Right lung (tissue), 5 donors: ENCODE data around the gene SRM. TPM values are rescaled to one million over a fixed set of nuclear protein-coding genes. Genes with fewer than 3 reads are reported as not detected.
"Not testable (repeated sequence)": the region's sequence is repeated elsewhere in the genome, so short reads cannot be mapped to it uniquely, and the experiment has no call there.

Experiments
- DNase-seq, 2 donors: peaks; one replicate each; pipeline ENCODE4 v3.0.0-alpha.2; 2013
- polyA plus RNA-seq, 5 donors: library from polyadenylated mRNA; unstranded; fragments of 120-200 nt; gene quantifications; one replicate each; pipeline versions ENCODE4 v1.2.1 to v1.2.3, GENCODE V29; 2013; ENCODE audit warnings: inconsistent platforms in 1 of 5, low replicate concordance in 1 of 5; ENCODE audit not compliant: insufficient read length in 5 of 5, insufficient read depth in 1 of 5

The SRM gene
- polyA plus RNA-seq, 5 donors, result 32.4 to 92.2 (median 35.5) TPM

DNA sequence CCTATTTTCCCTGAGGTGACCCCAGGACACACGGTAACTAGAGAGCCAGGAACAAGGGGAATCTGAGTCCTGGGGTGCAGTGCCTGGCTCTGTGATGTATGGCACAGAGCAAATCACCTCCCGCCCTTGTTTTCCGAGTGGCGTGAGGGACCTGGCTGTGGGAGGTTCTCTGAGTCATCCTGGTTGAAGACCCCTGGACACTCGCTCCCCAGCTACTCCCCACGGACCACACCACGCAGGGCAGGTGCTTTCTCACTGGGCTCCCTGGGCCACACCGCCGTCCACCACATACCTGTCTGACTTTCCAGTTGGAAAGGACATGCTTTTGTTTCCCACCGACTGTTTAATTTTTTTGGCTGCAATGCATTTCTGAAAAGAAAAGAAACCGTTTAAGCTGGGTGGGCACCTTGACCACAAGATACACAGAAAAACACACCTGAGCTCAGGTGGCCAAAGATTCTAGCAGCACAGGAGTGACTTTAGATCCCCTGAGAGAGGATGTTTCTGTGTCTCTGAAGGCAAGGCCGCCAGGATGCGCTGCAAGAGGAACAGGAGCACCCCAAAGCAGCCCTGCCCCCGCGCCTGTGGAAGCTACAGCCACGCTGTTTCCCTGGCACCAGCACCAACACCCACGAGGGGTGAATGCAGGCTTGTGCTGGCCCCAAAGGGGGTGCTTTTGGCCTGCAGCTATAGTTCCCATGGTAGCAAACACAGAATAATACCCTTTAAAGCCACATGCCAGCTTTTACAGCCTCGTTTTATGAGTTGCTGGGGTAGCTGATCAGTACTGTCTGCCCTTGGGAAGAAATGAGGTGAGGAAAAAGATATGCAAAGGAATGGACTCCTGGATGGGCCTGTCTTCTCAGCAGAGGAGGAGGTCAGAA, 8.1 kb upstream of the SRM start:
- DNase-seq, result no peak

DNA sequence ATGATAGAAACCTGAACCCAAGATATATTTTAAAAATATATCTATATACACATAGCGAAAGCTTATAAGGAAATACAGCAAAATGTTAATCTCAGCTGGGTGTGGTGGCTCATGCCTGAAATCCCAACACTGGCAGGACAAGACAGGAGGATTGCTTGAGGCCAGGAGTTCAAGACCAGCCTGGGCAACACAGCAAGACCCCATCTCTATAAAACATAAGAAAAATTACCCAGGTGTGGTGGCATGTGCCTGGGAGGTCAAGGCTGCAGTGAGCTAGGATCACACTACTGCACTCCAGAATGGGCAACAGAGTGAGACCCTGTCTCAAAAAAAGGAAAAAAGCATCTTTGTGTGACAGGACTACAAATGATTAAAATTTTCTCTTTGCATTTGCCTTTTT, 6.0 kb upstream of the SRM start:
- DNase-seq, result no peak

DNA sequence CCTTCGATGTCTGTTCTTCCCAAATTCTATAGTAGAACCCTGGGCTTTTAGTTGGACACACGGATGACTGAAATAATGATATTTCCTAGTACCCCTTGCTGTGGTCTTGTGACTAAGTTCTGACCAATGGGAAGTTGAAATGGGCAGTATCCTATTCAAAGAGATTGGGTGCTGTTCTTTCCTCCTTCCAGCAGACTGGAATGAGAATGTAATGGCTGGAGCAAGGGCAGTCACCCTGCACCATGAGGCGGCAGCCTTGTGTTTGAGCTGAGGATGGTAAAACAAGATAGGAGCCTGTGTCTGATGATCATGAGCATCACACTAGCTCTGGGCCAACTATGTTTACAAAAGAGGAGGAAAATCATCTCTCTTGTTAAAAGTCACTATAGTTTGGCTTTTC, 5.1 kb upstream of the SRM start:
- no peak for DNase-seq

DNA sequence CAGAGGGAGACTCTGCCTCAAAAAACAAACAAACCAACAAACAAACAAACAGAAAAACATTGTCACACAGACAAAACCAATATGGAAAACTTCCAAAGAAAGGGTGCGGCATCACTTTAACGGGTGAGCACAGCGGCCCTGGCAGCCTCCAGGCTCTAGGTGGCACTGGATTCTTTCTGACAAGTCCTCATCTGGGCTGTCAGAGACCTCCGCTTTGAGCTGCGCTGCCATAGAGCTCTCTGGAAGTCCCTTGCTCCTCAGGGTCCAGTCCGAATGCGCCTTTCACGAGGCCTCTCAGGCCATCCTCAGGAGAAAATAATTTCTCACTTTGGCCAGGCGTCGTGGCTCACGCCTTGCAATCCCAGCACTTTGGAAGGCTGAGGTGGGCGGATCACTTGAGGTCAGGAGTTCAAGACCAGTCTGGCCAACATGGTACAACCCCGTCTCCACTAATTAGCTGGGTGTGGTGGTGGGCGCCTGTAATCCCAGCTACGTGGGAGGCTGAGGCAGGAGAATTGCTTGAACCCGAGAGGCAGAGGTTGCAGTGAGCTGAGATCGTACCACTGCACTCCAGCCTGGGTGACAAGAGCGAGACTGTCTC, 4.2 kb upstream of the SRM start:
- DNase-seq, result not testable (repeated sequence)

DNA sequence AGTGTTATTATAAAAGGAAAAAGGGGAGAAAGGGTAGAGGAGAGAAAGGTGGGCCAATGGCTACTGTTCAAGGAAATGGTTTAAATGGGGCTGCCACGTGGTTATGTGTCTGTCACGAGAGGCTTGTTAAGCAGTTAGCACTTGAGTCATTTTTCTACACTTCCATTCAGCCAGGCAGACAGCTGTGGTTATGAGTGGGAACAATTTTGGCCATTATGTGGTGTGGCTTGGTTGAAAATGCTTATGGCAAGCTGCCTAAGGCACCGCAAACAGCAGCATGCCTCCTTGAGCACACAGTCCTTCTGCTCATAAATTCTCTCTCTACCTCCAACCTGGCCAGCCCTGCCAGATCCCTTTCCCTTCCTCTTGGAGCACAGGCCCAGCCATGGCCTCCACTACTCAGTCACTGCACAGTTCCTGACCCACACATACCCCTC, 3.2 kb upstream of the SRM start:
- no peak for DNase-seq

DNA sequence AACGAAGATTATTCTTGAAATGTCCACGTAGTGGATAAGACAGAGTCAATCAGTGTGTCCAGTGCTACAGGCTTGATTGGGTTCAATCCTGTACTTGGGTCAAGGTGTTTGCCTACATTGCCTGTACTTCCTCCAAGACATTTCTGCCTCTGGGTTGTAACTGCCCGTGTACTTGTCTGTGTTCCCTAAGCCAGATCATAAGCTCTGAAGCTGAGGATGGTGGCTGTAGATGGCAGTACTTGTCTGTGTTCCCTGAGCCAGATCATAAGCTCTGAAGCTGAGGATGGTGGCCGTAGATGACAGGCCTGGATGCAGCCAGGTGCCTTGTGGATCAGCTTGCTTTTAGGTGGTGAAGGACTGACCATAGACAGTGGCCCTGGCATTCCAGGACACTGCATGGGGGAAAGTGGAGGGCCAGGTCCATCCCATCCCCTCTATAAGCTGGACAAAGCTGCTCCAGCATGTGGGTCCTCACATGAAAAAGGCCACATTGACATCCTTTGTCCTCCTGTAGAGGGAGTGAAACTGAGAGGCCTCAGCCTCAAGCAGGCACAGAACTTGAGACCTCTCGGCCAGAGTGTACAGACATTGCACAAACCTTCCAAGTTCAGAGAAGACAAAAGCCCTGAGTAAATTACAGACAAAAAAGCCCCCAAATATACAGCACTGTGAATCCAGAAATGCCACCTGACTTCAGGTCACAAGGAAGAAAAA, 2.0 kb upstream of the SRM start:
- DNase-seq, result no peak

DNA sequence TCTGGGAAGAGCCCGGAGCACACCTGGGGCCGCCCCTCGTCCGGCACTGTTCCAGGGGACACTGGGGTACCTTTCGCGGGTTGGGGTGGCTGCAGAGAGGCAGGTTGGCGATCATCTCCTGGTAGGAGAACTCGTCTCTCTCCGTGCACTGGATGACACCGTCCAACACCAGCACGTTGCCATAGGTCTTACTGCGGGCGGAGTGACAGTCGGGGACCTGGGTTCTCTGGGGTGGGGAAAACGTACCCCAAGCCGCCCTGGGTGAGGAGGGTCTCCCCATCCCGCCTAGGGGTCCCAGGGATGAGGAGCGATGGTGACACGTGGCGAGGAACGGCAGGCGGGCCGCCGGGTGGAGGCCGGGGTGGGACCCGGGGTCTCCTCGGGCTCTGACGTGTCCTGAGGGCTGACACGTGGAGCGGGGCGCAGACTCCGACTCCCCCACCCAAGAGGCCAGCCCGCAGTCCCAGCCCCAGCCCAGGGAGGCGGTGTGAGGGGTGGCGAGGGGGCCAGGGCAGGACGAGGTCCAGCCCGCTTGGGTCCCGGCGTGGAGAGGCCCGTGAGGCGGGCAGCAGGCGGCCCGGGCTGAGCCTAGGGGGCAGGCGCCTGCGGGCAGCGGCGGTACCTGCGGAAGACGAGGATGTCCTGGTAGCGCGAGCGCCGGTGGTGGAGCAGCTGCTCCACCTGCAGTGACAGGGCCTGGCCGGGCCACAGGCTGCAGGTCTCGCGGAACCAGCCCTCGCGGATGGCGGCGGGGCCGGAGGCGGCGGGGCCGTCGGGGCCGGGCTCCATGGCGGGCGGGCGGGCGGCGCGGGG, 457 bp downstream of the SRM start:
- DNase-seq, result no peak

DNA sequence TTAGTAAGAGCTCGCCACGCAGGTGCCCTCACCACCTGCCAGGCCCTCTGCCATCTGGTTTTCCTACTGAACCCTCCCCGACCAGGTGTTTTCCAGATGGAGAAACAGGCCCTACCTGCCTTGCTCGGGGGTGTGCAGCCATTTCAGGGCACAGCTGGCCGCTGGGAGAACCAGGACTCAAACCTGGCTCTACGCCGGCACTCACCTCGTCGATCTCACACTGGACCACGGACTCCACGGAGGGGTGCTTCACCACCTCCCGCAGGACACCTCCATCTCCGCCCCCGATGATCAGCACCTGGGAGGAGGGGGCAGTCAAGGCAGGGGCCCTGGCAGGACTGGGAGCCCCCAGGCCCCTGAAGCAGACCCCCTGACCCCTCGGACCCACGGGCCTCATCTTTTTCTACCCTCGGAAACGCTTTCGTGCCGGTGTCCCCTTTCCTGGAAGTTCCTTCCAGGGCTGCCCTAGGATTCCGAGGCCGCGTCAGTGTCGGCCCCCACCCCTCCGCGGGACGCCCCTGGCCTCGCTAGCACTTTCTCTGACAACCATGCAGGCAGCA, 1.1 kb downstream of the SRM start:
- DNase-seq, result no peak

DNA sequence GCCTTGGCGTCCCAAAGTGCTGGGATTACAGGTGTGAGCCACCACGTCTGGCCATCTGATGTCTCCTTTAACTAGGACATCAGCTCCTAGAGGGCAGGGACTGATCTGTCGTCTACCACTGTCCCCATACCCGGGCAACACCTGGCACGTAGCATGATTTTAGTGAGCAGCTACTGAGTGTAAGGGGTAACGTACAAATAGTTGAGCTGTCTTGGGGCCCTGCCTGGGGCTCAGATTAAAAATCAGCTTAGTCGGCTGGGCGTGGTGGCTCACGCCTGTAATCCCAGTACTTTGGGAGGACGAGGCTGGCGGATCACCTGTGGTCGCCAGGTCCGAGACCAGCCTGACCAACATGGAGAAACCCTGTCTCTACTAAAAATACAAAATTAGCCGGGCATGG, 1.8 kb downstream of the SRM start:
- no peak for DNase-seq

DNA sequence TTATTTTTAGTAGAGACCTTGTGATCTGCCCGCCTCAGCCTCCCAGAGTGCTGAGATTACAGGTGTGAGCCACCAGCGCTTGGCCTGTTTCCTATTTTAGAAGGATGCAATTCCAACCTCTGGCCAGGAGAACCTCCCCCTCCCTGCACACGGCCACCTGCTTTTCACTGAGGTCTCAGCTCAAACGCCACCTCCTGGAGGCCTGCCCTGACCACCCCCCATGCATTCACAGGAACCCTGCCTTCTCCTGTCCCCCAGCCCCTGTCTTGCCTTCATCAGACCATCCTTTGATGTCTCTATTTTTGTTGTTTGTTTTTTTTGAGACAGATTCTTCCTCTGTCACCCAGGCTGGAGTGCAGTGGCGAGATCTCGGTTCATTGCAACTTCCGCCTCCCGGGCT, 2.3 kb downstream of the SRM start:
- DNase-seq, result no peak

DNA sequence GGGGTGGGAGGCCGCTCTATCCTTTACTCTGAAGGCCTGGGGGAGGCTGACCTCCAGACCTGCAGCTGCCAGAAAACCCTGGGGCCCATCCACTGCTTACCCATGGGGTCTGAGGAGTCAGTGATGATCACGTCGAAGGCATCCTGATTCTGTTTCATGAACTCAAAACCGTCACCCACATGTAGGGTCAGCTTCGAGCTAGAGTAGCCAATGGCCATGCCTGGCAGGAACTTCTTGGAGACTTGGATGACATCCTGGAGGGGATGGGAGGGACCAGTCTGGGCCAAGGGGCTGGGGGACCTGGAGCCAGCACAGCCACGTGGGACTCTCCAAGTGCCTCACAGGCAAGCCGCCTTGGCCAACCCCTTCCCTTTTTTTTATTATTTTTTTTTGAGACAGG, 3.3 kb downstream of the SRM start:
- no peak for DNase-seq

DNA sequence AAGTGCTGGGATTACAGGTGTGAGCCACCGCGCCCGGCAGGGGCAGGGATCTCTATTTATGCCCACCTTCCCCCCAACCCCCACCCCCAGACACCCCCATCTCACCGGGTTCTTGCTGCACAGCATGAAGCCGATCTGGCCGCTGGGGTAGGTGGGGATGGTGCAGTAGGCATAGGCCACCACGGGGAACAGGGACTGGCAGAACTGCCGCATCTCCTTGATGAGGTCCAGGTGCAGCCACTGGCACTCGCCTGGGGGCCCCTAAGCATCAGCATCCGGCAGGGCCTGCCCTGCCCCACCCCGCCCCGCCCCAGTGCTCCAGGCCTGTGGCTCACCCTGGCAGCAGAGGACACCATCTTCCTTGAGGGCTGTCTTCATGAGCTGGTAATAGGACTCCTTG, 4.1 kb downstream of the SRM start:
- no peak for DNase-seq

DNA sequence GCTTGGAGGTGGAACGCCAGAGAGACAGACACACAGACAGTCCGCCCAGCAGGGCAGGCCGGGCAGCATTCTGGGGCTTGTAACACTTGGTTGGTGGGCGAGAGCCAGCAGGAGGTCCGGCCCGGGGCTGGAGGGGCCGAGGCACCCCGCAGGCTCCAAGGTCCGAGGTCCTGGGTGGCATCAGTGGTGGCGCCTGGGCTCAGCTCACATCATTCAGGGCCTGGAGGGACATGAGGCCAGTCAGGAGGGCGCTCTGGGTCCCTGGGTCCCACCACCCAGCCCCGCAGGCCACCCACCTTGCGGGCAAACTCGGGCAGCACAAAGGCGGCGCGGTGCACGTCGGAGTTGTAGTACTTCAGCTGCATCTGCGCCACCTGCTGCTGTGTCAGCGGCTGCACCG, 5.2 kb downstream of the SRM start:
- DNase-seq, result no peak

DNA sequence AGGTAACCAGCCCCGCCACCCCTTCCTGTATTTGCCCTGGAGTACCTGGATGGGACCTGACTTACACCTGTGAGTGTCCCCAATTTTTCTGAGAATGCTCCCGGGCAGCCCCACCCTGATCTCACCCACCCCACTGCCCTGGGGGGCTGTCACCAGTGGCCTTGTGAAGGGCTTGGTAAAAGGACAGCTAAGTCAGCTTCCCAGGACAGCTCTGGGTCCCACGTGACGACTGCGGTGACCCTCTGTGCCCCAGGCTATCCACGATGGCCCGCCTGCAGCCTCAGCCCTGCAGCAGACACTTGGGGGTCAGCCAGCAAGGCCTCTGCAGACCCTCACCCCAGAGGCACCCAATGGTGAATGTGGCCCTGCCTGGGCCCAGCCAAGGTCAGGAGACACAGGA, 5.6 kb downstream of the SRM start:
- DNase-seq, result no peak

DNA sequence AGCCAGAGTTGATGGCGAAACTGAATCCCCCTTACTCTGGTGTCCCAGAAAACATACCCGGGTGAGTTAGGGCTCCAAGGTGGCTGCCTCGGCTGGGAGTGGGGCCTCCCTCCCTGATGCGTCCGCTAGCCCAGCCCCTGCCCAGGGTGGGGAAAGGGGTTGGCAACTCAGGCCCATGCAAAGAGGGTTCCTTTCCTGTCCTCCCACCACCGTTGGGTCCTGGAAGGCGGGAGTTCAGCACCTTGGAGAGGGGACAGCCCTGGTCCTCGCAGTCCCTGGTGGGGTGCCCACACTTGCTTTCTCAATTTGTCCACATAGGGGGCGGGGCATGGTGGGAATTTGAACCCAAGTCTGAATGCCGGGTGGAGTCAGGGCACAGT, 6.1 kb downstream of the SRM start:
- no peak for DNase-seq

DNA sequence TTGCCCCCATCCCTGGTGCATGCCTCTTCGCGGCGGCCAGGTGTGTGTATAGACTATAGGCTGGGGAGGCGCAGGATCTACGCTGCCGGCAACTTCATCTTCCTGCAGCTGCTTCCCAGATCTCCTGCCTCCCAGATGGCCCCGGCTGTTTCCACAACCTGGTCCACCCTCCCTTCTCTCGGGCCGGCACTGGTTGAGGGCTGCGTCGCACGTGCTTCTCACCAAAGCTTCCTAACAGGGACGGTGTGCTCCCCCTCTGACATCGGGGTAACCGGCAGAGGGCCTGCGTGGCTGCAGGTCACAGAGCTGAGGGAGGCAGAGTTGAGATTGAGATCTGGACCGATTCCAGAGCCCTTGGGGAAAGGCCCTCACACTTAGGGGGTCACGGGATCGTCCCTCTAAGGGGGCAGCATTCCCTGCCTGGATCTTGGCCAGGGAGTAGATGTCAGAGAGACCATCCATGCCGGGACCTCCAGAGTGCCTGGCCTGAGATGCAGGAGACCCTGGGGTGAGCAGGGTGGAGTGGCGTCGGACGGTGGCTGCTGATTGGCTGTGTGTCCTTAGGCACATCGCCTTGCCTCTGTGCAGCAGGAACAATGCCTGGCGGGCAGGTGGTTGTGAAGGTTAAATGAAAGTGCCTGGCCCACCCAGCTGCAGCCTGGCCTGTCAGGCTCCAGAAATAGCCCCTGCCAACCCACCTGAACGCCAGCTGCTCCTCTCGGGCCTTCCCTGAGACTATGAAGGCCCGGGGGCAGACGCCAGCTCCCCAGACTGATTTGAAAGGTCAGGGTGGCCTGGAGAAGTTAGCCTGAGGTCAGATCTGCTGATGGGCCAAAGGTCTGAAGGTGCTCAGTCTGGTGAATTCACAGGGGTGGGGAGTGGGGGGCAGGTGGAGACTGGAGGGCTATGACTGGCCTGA, 6.7 kb downstream of the SRM start:
- DNase-seq, result no peak

DNA sequence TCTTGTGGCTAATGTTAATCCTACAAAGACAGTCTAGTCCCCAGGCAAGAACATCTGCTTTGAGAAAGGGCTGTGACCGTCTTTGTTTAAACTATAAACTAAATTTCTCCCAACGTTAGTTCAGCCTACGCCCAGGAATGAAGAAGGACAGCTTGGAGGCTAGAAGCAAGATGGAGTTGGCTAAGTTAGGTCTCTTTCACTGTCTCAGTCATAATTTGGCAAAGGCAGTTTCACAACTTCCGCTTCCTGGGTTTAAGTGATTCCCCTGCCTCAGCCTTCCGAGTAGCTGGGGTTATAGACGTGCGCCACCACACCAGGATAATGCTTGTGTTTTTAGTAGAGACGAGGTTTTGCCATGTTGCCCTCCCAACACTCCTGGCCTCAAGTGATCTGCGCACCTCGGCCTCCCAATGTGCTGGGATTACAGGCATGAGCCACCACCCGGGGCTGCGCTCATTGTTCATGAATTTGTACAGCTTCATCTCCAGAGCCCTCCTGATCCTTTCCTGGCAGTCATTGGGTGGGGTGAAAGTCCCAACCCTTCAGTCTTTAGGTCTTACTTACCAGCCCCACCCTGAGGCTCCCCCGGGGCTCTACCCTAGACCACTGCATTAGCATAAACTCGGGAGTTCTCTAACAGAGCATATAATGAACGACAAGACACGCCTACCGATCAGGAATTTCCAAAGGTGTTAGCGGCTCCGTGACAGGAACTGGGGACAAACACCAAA, 7.9 kb downstream of the SRM start:
- DNase-seq, result no peak

DNA sequence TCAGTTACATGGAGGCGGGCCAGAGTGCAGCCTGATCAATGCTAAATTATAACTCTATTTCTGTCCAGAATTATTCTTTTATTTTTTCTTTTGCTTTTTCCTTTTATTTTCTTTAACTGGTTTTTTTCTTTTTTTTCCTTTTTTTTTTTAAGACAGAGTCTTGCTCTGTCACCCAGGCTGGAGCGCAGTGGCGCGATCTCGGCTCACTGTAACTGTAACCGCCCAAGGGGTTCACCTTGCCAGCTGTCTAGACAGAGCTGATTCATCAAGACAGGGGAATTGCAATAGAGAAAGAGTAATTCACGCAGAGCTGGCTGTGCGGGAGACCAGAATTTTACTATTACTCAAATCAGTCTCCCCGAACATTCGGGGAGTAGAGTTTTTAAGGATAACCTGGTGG, 8.7 kb downstream of the SRM start:
- DNase-seq, result not testable (repeated sequence)

DNA sequence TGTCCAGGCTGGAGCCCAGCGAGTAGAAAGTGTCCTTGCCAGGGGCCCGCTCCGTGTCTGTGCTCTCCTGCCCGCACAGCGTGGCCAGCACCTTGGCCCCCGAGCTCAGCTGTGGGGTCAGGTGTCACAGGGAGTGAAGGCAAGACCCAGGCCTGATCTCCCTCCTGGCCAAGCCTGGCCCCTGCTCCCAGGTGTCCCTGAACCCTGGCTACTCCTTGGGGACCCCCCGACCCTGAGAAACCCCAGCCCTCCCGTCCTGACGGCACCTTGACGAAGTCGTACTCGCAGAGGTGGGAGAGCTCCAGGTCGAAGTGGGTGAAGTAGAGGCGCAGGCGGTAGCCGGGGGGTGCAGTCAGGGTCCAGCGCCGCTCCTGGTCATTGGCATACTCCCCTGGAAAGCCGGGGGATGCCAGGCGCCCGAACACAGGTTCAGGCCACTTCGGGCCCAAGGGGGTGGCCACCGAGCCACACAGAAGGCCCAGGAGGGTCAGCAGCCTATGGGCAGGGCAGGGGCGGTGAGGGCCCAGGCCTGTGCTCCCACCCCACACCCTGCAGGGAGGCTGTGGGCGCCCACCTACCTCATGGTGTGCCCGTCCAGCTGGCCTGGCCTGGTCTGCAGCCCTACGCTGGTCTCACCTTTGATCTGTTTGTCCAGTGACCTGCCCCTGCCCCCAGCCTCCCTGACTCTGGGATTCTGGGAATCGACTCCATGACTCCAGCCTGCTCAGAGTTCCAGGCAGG, 13.0 kb downstream of the SRM start, which contains the start of gene MASP2:
Gene MASP2 (minus strand): TSS at position 615 of the 741 bp plus-strand sequence. CDS start 32 bp downstream, at position 583.
- DNase-seq, result no peak
